ENCODE measurements around the gene CDKN2D. TPM values are rescaled to one million over a fixed set of nuclear protein-coding genes. Genes with fewer than 3 reads are reported as not detected.
"Not testable (repeated sequence)": the region's sequence is repeated elsewhere in the genome, so short reads cannot be mapped to it uniquely, and the experiment has no call there.

The CDKN2D gene
- total RNA-seq, 4 donors from 2014 or later = 11.2 to 30.0 (median 18.3) TPM

DNA sequence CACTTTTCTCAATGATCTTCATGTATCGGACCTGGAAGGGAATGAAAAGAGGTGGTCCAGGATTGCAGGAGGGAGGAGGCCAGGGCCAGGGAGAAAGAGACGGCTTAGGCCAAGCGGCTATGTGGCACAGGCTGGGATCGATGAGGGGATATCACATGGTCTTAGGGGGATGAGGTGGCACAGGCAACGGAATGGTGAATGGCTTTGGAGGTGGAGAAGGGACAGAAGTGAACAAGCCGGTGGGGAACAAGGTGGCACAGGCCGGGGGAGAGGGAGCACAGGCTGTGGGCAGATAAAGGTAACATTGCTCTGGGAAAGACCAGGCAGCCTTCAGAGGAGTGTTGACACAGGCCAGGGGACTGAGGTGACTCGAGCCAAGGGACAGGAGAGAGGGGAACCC is 5.7 kb upstream of the CDKN2D start:
- 85% methylated on average over 8 of the region's 8 CpGs for WGBS
- intact Hi-C loops (cut with DNase I) = loop anchor here (5.0 kb wide), 1 partner anchor 82 kb away; no protein-coding TSS in a partner anchor
- H3K27me3 ChIP-seq = peaks cover 0 to 10% (median 0%) of the 10 kb centered on the region in 4 donors
- no peak overlapping the region for H3K27ac ChIP-seq (replicated peaks in 1 of 4)
- TF ChIP-seq, protein P1, sequence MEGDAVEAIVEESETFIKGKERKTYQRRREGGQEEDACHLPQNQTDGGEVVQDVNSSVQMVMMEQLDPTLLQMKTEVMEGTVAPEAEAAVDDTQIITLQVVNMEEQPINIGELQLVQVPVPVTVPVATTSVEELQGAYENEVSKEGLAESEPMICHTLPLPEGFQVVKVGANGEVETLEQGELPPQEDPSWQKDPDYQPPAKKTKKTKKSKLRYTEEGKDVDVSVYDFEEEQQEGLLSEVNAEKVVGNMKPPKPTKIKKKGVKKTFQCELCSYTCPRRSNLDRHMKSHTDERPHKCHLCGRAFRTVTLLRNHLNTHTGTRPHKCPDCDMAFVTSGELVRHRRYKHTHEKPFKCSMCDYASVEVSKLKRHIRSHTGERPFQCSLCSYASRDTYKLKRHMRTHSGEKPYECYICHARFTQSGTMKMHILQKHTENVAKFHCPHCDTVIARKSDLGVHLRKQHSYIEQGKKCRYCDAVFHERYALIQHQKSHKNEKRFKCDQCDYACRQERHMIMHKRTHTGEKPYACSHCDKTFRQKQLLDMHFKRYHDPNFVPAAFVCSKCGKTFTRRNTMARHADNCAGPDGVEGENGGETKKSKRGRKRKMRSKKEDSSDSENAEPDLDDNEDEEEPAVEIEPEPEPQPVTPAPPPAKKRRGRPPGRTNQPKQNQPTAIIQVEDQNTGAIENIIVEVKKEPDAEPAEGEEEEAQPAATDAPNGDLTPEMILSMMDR (IDR thresholded peaks at IDR 0.05) = no peak
- TF ChIP-seq EP300 (IDR thresholded peaks at IDR 0.05) = no peak
- no peak for TF ChIP-seq POLR2AphosphoS5 (IDR thresholded peaks at IDR 0.05)
- no peak for TF ChIP-seq POLR2A (IDR thresholded peaks at IDR 0.05; ENCODE audit: low read depth)
- peaks cover 10 to 17% (median 14%) of the 10 kb centered on the region in 4 donors for H3K4me1 ChIP-seq
- no peaks in the 10 kb centered on the region for H3K9me3 ChIP-seq
- DNase-seq (ENCODE audit: extremely low spot score) = no peak
- no peak overlapping the region for H3K4me3 ChIP-seq
- no peaks in the 10 kb centered on the region for H3K36me3 ChIP-seq

DNA sequence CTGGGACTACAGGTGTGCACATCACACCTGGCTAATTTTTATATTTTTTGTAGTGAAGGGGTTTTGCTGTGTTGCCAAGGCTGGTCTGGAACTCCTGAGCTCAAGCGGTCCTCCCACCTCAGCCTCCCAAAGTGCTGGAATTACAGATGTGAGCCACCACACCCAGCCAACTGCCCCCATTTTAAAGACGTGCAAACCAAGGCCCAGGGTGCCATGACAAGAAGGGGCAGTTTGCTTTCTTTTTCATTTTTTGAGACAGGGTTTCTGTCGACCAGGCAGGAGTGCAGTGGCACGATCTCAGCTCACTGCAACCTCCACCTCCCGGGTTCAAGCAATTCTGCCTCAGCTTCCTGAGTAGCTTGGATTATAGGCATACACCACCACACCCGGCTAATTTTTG is 5.0 kb upstream of the CDKN2D start:
- not testable (repeated sequence) for H3K27ac ChIP-seq (replicated peaks in 1 of 4); H3K4me3 ChIP-seq; H3K36me3 ChIP-seq; H3K27me3 ChIP-seq; H3K9me3 ChIP-seq; DNase-seq (ENCODE audit: extremely low spot score)
- H3K4me1 ChIP-seq = peaks cover 14 to 21% (median 19%) of the 10 kb centered on the region in 4 donors
- WGBS = 84% methylated on average over 6 of the region's 6 CpGs
- intact Hi-C loops (cut with DNase I) = loop anchor here (5.0 kb wide), 1 partner anchor 81 kb away; no protein-coding TSS in a partner anchor

DNA sequence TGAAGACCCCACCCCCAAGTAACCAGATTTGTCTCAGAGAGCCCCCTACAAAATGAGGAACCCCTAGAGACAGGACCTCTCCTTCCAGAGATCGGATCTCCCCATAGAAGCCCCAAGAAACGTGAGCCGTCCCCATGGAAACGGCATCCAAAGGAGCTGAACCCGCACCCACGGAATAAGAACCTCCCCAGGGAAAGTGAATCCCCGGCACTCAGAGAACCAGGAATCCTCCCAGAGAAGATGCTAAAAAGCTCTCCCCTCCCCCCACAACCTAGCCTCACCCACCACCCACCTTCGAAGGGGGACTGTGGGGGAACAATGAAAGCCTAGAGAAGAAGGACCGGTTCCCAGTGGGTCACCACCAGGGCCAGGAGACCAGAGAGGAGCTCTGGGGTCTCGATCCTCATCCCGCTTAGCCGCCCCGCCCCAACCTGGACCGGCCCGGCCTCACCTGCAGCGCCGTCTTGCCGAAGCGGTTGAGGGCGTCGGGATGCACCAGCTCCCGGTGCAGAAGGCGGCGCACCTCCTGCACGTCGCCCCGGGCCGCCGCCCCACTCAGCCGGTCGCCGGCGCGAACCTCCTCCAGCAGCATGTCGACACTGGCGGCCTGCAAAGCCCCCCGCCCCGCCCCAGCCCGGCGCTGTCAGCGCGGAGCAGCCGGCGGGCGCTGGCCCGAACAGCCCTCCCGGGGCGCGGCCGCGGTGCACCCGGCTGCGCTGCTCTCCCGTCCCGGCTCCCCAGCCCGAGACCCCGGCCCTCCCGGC is 535 bp downstream of the CDKN2D start:
- intact Hi-C loops (cut with DNase I) = loop anchor here (5.0 to 10.0 kb wide), 2 partner anchors 66 to 163 kb away; partner anchors contain the start of genes CDC37 and KEAP1
- peaks cover 42 to 59% (median 54%) of the 10 kb centered on the region in 4 donors for H3K4me1 ChIP-seq
- no peak for DNase-seq (ENCODE audit: extremely low spot score)

DNA sequence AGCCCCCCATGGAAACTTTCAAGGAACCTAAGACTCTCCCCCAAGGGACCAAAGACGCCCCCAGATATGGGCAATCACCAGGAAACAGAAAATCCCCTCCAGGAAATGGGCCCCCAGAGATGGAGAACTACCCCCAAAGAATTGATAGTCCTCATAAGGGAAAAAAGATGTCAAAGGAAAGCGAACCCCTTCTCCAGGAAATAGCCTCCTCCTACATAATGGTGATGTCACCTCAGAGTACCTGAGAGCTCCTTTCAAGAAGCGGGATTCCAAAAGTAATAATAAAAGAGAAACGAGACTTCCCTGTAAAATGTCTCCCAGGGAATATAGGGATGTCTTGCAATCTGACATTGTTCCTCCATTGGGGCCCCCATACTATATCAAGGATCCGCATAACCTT is 1.1 kb downstream of the CDKN2D start:
- intact Hi-C loops (cut with DNase I) = loop anchor here (5.0 to 10.0 kb wide), 2 partner anchors 65 to 163 kb away; partner anchors contain the start of genes CDC37 and KEAP1
- H3K4me1 ChIP-seq = peaks cover 42 to 59% (median 54%) of the 10 kb centered on the region in 4 donors

More for the DNA sequence above, 535 bp downstream of the CDKN2D start:
- H3K9me3 ChIP-seq = no peaks in the 10 kb centered on the region
- peaks cover 0 to 3% (median 0%) of the 10 kb centered on the region in 4 donors for H3K27me3 ChIP-seq
- 5% methylated on average over 14 of the region's 58 CpGs for WGBS
- peaks cover 0 to 7% (median 2%) of the 10 kb centered on the region in 4 donors for H3K36me3 ChIP-seq
- H3K4me3 ChIP-seq = peak overlapping the region; percentile 66 to 92 (median 89)
- peak overlapping the region; percentile 87 to 94 (median 90) for H3K27ac ChIP-seq (replicated peaks in 1 of 4)
- TF ChIP-seq POLR2A (IDR thresholded peaks at IDR 0.05; ENCODE audit: low read depth) (no peak), EP300 (IDR thresholded peaks at IDR 0.05) (no peak), POLR2AphosphoS5 (IDR thresholded peaks at IDR 0.05) (no peak)
- TF ChIP-seq, protein P1 (IDR thresholded peaks at IDR 0.05) = no peak

DNA sequence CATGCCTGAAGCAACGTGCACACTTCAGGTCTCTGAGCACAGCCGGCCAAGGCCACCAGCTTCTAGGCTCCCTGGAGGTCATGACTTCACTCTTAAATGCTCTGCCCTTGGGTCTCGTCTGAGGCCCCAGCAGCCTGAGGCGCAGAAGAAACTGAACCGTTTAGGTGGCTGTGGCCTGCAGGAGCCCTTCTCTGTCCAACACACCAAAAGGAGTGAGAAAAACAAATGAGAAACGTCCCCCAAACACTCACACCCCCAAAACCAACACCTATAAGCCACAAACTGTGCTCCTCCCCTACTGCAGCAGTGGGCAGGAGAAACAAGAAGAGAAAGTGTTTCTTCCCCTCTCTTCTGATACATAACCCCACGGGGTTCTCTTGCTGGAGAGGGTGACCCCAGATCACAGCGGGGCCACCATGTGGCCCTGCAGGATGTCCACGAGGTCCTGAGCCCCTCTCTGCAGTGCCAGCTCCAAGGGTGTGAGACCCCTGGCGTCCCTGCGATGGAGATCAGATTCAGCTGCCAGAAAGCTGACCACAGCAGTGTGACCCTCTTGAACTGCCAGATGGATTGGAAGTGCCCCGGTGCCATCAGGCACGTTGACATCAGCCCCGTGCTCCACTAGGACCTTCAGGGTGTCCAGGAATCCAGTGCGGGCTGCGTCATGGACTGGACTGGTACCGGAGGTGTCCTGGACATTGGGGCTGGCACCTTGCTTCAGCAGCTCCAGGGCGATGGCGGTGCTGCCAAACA is 1.9 kb downstream of the CDKN2D start:
- Histone ChIP-seq H3K9me3 (no peaks in the 10 kb centered on the region), H3K4me3 (peak overlapping the region; percentile 81 to 95 (median 90)), H3K4me1 (peaks cover 36 to 51% (median 46%) of the 10 kb centered on the region in 4 donors), H3K27me3 (no peaks in the 10 kb centered on the region), H3K27ac (replicated peaks in 1 of 4) (peak overlapping the region; percentile 87 to 94 (median 90)), H3K36me3 (peaks cover 0 to 19% (median 11%) of the 10 kb centered on the region in 4 donors)
- 66% methylated on average over 19 of the region's 19 CpGs for WGBS
- TF ChIP-seq, protein P1 (IDR thresholded peaks at IDR 0.05) = no peak
- TF ChIP-seq EP300 (IDR thresholded peaks at IDR 0.05) (no peak), POLR2A (IDR thresholded peaks at IDR 0.05; ENCODE audit: low read depth) (no peak), POLR2AphosphoS5 (IDR thresholded peaks at IDR 0.05) (no peak)
- no peak for DNase-seq (ENCODE audit: extremely low spot score)
- intact Hi-C loops (cut with DNase I) = loop anchor here (5.0 to 10.0 kb wide), 2 partner anchors 65 to 162 kb away; partner anchors contain the start of genes CDC37 and KEAP1

More for the DNA sequence above, 1.1 kb downstream of the CDKN2D start:
- 53% methylated on average over 5 of the region's 5 CpGs for WGBS
- Histone ChIP-seq H3K27ac (replicated peaks in 1 of 4) (peak overlapping the region; percentile 87 to 94 (median 90)), H3K9me3 (no peaks in the 10 kb centered on the region), H3K36me3 (peaks cover 0 to 11% (median 7%) of the 10 kb centered on the region in 4 donors), H3K4me3 (peak overlapping the region; percentile 66 to 92 (median 89)), H3K27me3 (peaks cover 0 to under 1% (median 0%) of the 10 kb centered on the region in 4 donors)
- no peak for TF ChIP-seq POLR2A (IDR thresholded peaks at IDR 0.05; ENCODE audit: low read depth)
- no peak for DNase-seq (ENCODE audit: extremely low spot score)
